IMR-90 (cell line): Measurements from ENCODE around the gene RALGAPA1. TPM values are rescaled to one million over a fixed set of nuclear protein-coding genes. Genes with fewer than 3 reads are reported as not detected.

Source experiments
- ATAC-seq: fragments of 200-7000 bp; cut with Tn5 transposase; 2 replicates; pipeline ENCODE4 v1.9.1; 2020; ENCODE audit warnings: low read depth, mild to moderate bottlenecking, moderate library complexity
- BruUV-seq: library from RNA; stranded (reverse); fragments of 400-500 nt; replicated peaks from 2 replicates; lab custom pipeline; 2021; lab: Mats Ljungman, UMichigan
- CTCF ChIA-PET: fragments of 300-600 bp; formaldehyde crosslinking; extraction: SDS; loops from one replicate; lab custom pipeline; 2021; ENCODE audit warnings: antibody characterized with exemption; lab: Yijun Ruan, JAX
- POLR2A ChIA-PET: fragments of 300-600 bp; sonication (Branson Sonifier 250); formaldehyde crosslinking; loops from one replicate; lab custom pipeline; 2022; ENCODE audit warnings: antibody characterized with exemption; ENCODE audit not compliant: unreplicated experiment; lab: Charles Lee
- DNase-seq: peaks from one replicate; pipeline ENCODE4 v3.0.0; 2013
- H2AFZ ChIP-seq: replicated peaks from 2 replicates; pipeline ENCODE3; 2013; ENCODE audit warnings: low read length, mild to moderate bottlenecking; ENCODE audit not compliant: poor library complexity
- H2AK5ac ChIP-seq: 2 replicates; pipeline ENCODE4 v1.6.1; 2013; ENCODE audit warnings: low read depth, low read length, inconsistent platforms
- H2AK9ac ChIP-seq: replicated peaks from 2 replicates; pipeline ENCODE3; 2013; ENCODE audit warnings: mild to moderate bottlenecking, low read depth, low read length, moderate library complexity; ENCODE audit not compliant: poor library complexity
- H2BK120ac ChIP-seq: 2 replicates; pipeline ENCODE4 v1.6.1; 2013; ENCODE audit warnings: low read depth, low read length, inconsistent platforms
- H2BK15ac ChIP-seq: 3 replicates; pipeline ENCODE4 v1.6.1; 2013; ENCODE audit warnings: low read depth, low read length, inconsistent platforms
- H2BK20ac ChIP-seq: 2 replicates; pipeline ENCODE4 v1.6.1; 2013; ENCODE audit warnings: low read depth, mild to moderate bottlenecking, inconsistent platforms, low read length, moderate library complexity
- H2BK5ac ChIP-seq: 2 replicates; pipeline ENCODE4 v1.6.1; 2013; ENCODE audit warnings: mild to moderate bottlenecking, low read depth, low read length, inconsistent platforms; ENCODE audit not compliant: poor library complexity, severe bottlenecking
- H3K14ac ChIP-seq: replicated peaks from 2 replicates; pipeline ENCODE4 v1.6.1; 2013; ENCODE audit warnings: low read depth, low read length, inconsistent platforms
- H3K18ac ChIP-seq: 2 replicates; pipeline ENCODE4 v1.6.1; 2013; ENCODE audit warnings: low read depth, low read length, control low read depth
- H3K23ac ChIP-seq: 2 replicates; pipeline ENCODE4 v1.6.1; 2013; ENCODE audit warnings: low read depth, low read length, inconsistent platforms
- H3K27ac ChIP-seq: 2 replicates; pipeline ENCODE4 v1.5.1; 2013; ENCODE audit warnings: mild to moderate bottlenecking, control low read depth, low read length; ENCODE audit not compliant: insufficient read depth
- H3K27me3 ChIP-seq: 2 replicates; pipeline ENCODE4 v1.6.1; 2013; ENCODE audit warnings: low read length; ENCODE audit not compliant: control insufficient read depth, insufficient read depth
- H3K36me3 ChIP-seq: 2 replicates; pipeline ENCODE4 v1.6.1; 2013; ENCODE audit warnings: low read length, mixed read lengths; ENCODE audit not compliant: control insufficient read depth, insufficient read depth
- H3K4ac ChIP-seq: 2 replicates; pipeline ENCODE4 v1.6.1; 2013; ENCODE audit warnings: low read depth, low read length, inconsistent platforms
- H3K4me1 ChIP-seq: 2 replicates; pipeline ENCODE4 v1.6.1; 2013; ENCODE audit warnings: low read length, mixed read lengths; ENCODE audit not compliant: control insufficient read depth, insufficient read depth
- H3K4me2 ChIP-seq: 2 replicates; pipeline ENCODE4 v1.6.1; 2013; ENCODE audit warnings: low read depth, mild to moderate bottlenecking, control low read depth, low read length, moderate library complexity
- H3K4me3 ChIP-seq: 2 replicates; pipeline ENCODE4 v1.5.1; 2013; ENCODE audit warnings: low read depth, mild to moderate bottlenecking, control low read depth, low read length, moderate library complexity; ENCODE audit not compliant: insufficient read depth
- H3K56ac ChIP-seq: 2 replicates; pipeline ENCODE4 v1.6.1; 2013; ENCODE audit warnings: low read length, inconsistent platforms; ENCODE audit not compliant: insufficient read depth; ENCODE audit errors: extremely low read depth
- H3K79me1 ChIP-seq, 2 experiments: 2 replicates each; pipeline ENCODE4 v1.6.1; 2013; ENCODE audit warnings: low read length in 2 of 2, inconsistent platforms in 1 of 2, low read depth in 1 of 2
- H3K9ac ChIP-seq: 2 replicates; pipeline ENCODE4 v1.6.1; 2013; ENCODE audit warnings: low read depth, low read length, control low read depth
- H3K9me1 ChIP-seq: 2 replicates; pipeline ENCODE4 v1.6.1; 2013; ENCODE audit warnings: low read length, inconsistent platforms; ENCODE audit not compliant: insufficient read depth
- H3K9me3 ChIP-seq: 2 replicates; pipeline ENCODE4 v1.6.1; 2013; ENCODE audit warnings: low read length; ENCODE audit not compliant: control insufficient read depth, insufficient read depth
- H4K20me1 ChIP-seq: 2 replicates; pipeline ENCODE4 v1.6.1; 2013; ENCODE audit warnings: low read length, inconsistent platforms; ENCODE audit not compliant: insufficient read depth
- H4K5ac ChIP-seq: 2 replicates; pipeline ENCODE4 v1.6.1; 2013; ENCODE audit warnings: mild to moderate bottlenecking, low read depth, low read length, control low read depth
- H4K8ac ChIP-seq, 2 experiments: 2 replicates each; pipeline ENCODE4 v1.6.1; 2013; ENCODE audit warnings: low read depth in 2 of 2, low read length in 2 of 2, control low read depth in 1 of 2, inconsistent platforms in 1 of 2
- H4K91ac ChIP-seq: 2 replicates; pipeline ENCODE4 v1.6.1; 2013; ENCODE audit warnings: low read depth, low read length, inconsistent platforms; ENCODE audit not compliant: insufficient read depth
- CTCF ChIP-seq: conservative IDR thresholded peaks from 2 replicates; pipeline ENCODE4 v1.5.1; 2012; ENCODE audit warnings: mild to moderate bottlenecking, low read depth, low read length, improper control_type of control experiment
- WGBS, 2 experiments: methylation state at CpG; one replicate each; pipeline versions ENCODE4 v1.1.5 to v1.1.7; 2013; ENCODE audit warnings: missing lambda C conversion rate in 2 of 2; ENCODE audit not compliant: insufficient read length in 1 of 2; ENCODE audit errors: extremely low coverage in 2 of 2; 5-methylcytosine and 5-hydroxymethylcytosine counted together
- dilution Hi-C: fragments of 300-500 bp; cut with HindIII; formaldehyde crosslinking; loops from one replicate; pipeline ENCODE4 v1.14.3; 2018; ENCODE audit warnings: low sequenced_read_pairs; ENCODE audit not compliant: unreplicated experiment
- in situ Hi-C: fragments of 300-500 bp; cut with MboI; formaldehyde crosslinking; loops from 3 replicates; pipeline ENCODE4 v1.14.3; 2019; ENCODE audit warnings: low sequenced_read_pairs, inconsistent platforms, mixed read lengths
- intact Hi-C: fragments of 100-400 bp; cut with micrococcal nuclease; formaldehyde crosslinking; loops from 2 replicates; pipeline ENCODE4 v1.10.0; 2022
- polyA plus RNA-seq, 3 experiments: library from polyadenylated mRNA; depleted of rRNA; stranded (reverse); fragments of >200 nt; gene quantifications; 2 replicates each; pipeline ENCODE4 v1.2.3, GENCODE V29; 2012; ENCODE audit warnings: low replicate concordance in 1 of 3
- total RNA-seq: library from RNA; depleted of rRNA; stranded (reverse); fragments of >200 nt; gene quantifications from 2 replicates; pipeline ENCODE4 v1.2.3, GENCODE V29; 2012

RALGAPA1 gene
- total and polyA plus RNA-seq, 2 of the 4 experiments (the other 2 are of a cell fraction): 5.1 to 25.6 TPM

GRCh38 chr14:35701531-35701930, 107.6 kb downstream of the RALGAPA1 start:
- POLR2A ChIA-PET: no interaction called here
- Histone ChIP-seq H2AFZ (no peak overlapping the region), H3K27me3 (no peaks in the 10 kb centered on the region), H3K18ac (no peak overlapping the region), H3K4me2 (no peak overlapping the region), H3K9me1 (no peaks in the 10 kb centered on the region; the same call in 1 of the 2 replicates), H2BK5ac (no peak overlapping the region), H3K4me3 (no peak overlapping the region), H2AK9ac (no peak overlapping the region), H3K9me3 (no peaks in the 10 kb centered on the region), H3K23ac (no peak overlapping the region), H4K91ac (no peak overlapping the region), H3K14ac (no peak overlapping the region), H3K27ac (no peak overlapping the region), H3K9ac (no peak overlapping the region), H2BK120ac (no peak overlapping the region), H3K56ac (no peak overlapping the region), H4K5ac (no peak overlapping the region), H2BK15ac (no peak overlapping the region), H3K36me3 (no peaks in the 10 kb centered on the region), H4K20me1 (no peaks in the 10 kb centered on the region), H4K8ac (no peak overlapping the region), H3K79me1 (peaks cover 0 to 2% of the 10 kb centered on the region in 2 experiments; a peak in 1 of 4 replicates), H2BK20ac (no peak overlapping the region), H2AK5ac (no peak overlapping the region), H3K4ac (no peak overlapping the region), H3K4me1 (no peaks in the 10 kb centered on the region)
- in situ Hi-C loops: no loop called here
- DNase-seq (no peak), ATAC-seq (no peak)
- dilution Hi-C loops: no loop called here
- CTCF ChIA-PET: no interaction called here
- intact Hi-C loops: no loop called here
- 100% methylated on average over 3 of the region's 4 CpGs; no CpG with 5 or more reads in 1 of the 2 experiments for WGBS, 2 experiments
- TF ChIP-seq CTCF: no peak
- no TSS peak for BruUV-seq
